Measurements from ENCODE around the gene IFI44L. TPM values are rescaled to one million over a fixed set of nuclear protein-coding genes. Genes with fewer than 3 reads are reported as not detected.

Gene IFI44L
- total and polyA plus RNA-seq, 2 donors, result 30.9 to 49.1 TPM

DNA sequence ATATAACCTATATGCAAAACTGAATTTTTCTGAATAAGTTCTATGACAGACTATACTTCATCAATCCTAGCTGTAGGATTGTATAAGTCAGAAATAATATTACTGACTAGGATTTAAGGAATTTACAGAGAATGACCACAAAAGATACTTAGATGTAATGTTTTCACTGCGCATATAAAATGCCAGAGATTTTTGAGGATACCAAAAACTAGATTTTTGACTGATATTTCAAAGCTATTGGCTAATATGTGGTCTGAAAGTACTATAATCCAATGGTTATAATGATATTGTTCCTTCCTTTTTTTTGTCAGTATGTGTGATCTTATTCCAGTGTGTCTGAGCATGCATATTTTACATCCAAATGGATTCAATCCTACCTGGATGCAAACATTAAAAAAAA is 17.0 kb upstream of the IFI44L start:
- Histone ChIP-seq H3K4me3 (ENCODE audit: low read length in 2 of 2) (no peak overlapping the region), H3K27ac (ENCODE audit: low read depth in 1 of 2, low read length in 1 of 2) (no peak overlapping the region), H3K4me1 (ENCODE audit: control insufficient read depth in 2 of 2, insufficient read depth in 2 of 2, low read length in 2 of 2) (peaks cover 0 to 4% of the 10 kb centered on the region in 2 donors), H3K27me3 (ENCODE audit: control insufficient read depth in 2 of 2, insufficient read depth in 1 of 2, low read length in 1 of 2) (no peaks in the 10 kb centered on the region), H3K9me3 (ENCODE audit: control insufficient read depth in 2 of 2, insufficient read depth in 1 of 2, low read length in 1 of 2) (no peaks in the 10 kb centered on the region), H3K36me3 (ENCODE audit: control insufficient read depth in 2 of 2, insufficient read depth in 2 of 2, low read length in 1 of 2) (no peaks in the 10 kb centered on the region)
- 94% methylated on average over 1 of the region's 1 CpG for WGBS
- no peak for DNase-seq (ENCODE audit: low read depth in 6 of 9, low spot score in 9 of 9)

DNA sequence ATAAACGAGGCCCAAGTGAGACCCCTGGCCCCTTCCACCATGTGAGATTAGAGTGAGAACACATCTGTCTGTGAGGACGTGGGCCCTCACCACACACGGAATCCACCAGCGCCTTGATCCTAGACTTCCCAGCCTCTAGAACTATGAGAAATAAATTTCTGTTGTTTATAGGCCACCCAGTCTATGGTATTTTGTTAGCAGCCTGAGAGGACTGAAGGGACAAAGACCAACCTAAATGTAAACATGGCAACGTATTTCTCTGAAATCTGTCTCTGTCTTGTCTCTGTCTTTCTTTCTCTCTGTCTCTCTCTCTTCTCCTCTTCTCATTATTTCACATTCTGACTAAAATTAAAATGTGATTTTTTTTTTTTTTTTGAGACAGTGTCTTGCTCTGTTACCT is 15.6 kb upstream of the IFI44L start:
- 96% methylated on average over 5 of the region's 5 CpGs for WGBS
- no peaks in the 10 kb centered on the region for H3K9me3 ChIP-seq (ENCODE audit: control insufficient read depth in 2 of 2, insufficient read depth in 1 of 2, low read length in 1 of 2)
- H3K27me3 ChIP-seq (ENCODE audit: control insufficient read depth in 2 of 2, insufficient read depth in 1 of 2, low read length in 1 of 2), result no peaks in the 10 kb centered on the region
- no peak overlapping the region for H3K4me3 ChIP-seq (ENCODE audit: low read length in 2 of 2)
- no peak for DNase-seq (ENCODE audit: low read depth in 6 of 9, low spot score in 9 of 9)
- H3K27ac ChIP-seq (ENCODE audit: low read depth in 1 of 2, low read length in 1 of 2), result no peak overlapping the region
- H3K4me1 ChIP-seq (ENCODE audit: control insufficient read depth in 2 of 2, insufficient read depth in 2 of 2, low read length in 2 of 2), result peaks cover 0 to 4% of the 10 kb centered on the region in 2 donors
- H3K36me3 ChIP-seq (ENCODE audit: control insufficient read depth in 2 of 2, insufficient read depth in 2 of 2, low read length in 1 of 2), result no peaks in the 10 kb centered on the region

DNA sequence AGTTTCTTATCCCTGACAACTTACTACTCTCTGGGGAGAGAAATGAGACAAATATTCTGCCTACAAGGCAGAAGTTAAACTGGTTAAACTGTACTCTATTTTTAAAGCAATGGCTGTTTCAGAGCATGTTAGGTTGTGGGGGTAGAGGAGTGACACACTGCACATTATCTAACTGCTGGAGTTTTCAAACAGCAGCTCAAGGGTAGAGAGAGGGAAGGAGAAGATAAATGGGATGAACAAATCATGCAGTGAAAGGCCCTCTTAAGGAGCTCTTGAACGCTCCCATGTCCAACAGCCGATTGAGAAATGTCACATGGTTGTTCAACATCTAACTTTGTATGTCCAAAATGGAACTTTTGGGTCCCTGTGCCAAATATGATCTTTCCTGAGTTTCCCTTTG is 14.0 kb upstream of the IFI44L start:
- no peak overlapping the region for H3K4me3 ChIP-seq (ENCODE audit: low read length in 2 of 2)
- H3K9me3 ChIP-seq (ENCODE audit: control insufficient read depth in 2 of 2, insufficient read depth in 1 of 2, low read length in 1 of 2), result no peaks in the 10 kb centered on the region
- no peak overlapping the region for H3K27ac ChIP-seq (ENCODE audit: low read depth in 1 of 2, low read length in 1 of 2)
- peaks cover 0 to 4% of the 10 kb centered on the region in 2 donors for H3K4me1 ChIP-seq (ENCODE audit: control insufficient read depth in 2 of 2, insufficient read depth in 2 of 2, low read length in 2 of 2)
- H3K36me3 ChIP-seq (ENCODE audit: control insufficient read depth in 2 of 2, insufficient read depth in 2 of 2, low read length in 1 of 2), result no peaks in the 10 kb centered on the region
- 98% methylated on average over 2 of the region's 2 CpGs for WGBS
- no peak for DNase-seq (ENCODE audit: low read depth in 6 of 9, low spot score in 9 of 9)
- H3K27me3 ChIP-seq (ENCODE audit: control insufficient read depth in 2 of 2, insufficient read depth in 1 of 2, low read length in 1 of 2), result no peaks in the 10 kb centered on the region

DNA sequence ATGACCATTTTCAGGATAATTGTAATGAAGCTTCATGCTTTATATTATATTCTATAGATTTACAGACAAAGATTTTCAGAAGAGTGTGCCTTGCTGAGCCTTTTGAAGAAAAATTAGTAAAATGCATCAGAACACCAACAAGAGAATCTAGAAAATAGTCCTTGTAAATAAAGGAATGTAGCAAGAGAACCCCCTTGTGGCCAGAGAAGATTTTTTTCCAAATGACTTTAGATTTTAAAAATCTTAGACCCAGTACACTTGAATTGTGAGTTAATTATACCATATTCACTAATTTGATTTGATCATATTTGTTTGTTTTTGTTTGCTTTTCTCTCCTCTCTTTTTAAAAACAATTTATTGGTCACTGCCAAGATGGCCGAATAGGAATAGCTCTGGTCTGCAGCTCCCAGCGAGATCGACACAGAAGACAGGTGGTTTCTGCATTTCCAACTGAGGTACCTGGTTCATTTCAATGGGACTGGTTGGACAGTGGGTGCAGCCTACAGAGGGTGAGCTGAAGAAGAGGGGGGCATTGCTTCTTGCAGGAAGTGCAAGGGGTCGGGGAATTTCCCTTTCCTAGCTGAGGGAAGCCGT is 12.8 kb upstream of the IFI44L start:
- Histone ChIP-seq H3K4me3 (ENCODE audit: low read length in 2 of 2) (no peak overlapping the region), H3K27ac (ENCODE audit: low read depth in 1 of 2, low read length in 1 of 2) (no peak overlapping the region), H3K9me3 (ENCODE audit: control insufficient read depth in 2 of 2, insufficient read depth in 1 of 2, low read length in 1 of 2) (no peaks in the 10 kb centered on the region), H3K27me3 (ENCODE audit: control insufficient read depth in 2 of 2, insufficient read depth in 1 of 2, low read length in 1 of 2) (no peaks in the 10 kb centered on the region), H3K4me1 (ENCODE audit: control insufficient read depth in 2 of 2, insufficient read depth in 2 of 2, low read length in 2 of 2) (peaks cover 0 to 4% of the 10 kb centered on the region in 2 donors), H3K36me3 (ENCODE audit: control insufficient read depth in 2 of 2, insufficient read depth in 2 of 2, low read length in 1 of 2) (no peaks in the 10 kb centered on the region)
- no peak for DNase-seq (ENCODE audit: low read depth in 6 of 9, low spot score in 9 of 9)
- 96% methylated on average over 5 of the region's 5 CpGs for WGBS

DNA sequence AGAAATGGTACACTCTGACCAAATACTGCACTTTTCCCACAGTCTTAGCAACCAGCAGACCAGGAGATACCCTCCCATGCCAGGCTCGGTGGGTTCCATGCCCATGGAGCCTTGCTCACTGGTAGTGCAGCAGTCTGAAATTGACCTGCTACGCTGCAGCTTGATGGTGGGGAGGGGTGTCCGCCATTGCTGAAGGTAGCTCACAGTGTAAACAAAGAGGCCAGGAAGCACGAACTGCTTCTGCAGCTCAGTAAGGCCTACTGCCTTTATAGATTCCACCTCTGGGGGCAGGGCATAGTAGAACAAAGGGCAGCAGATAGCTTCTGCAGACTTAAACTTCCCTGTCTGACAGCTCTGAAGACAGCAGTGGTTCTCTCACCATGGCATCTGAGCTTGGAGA is 12.3 kb upstream of the IFI44L start:
- no peaks in the 10 kb centered on the region for H3K27me3 ChIP-seq (ENCODE audit: control insufficient read depth in 2 of 2, insufficient read depth in 1 of 2, low read length in 1 of 2)
- H3K4me3 ChIP-seq (ENCODE audit: low read length in 2 of 2), result no peak overlapping the region
- no peaks in the 10 kb centered on the region for H3K36me3 ChIP-seq (ENCODE audit: control insufficient read depth in 2 of 2, insufficient read depth in 2 of 2, low read length in 1 of 2)
- peaks cover 0 to 4% of the 10 kb centered on the region in 2 donors for H3K4me1 ChIP-seq (ENCODE audit: control insufficient read depth in 2 of 2, insufficient read depth in 2 of 2, low read length in 2 of 2)
- H3K27ac ChIP-seq (ENCODE audit: low read depth in 1 of 2, low read length in 1 of 2), result no peak overlapping the region
- 83% methylated on average over 4 of the region's 4 CpGs for WGBS
- H3K9me3 ChIP-seq (ENCODE audit: control insufficient read depth in 2 of 2, insufficient read depth in 1 of 2, low read length in 1 of 2), result no peaks in the 10 kb centered on the region
- DNase-seq (ENCODE audit: low read depth in 6 of 9, low spot score in 9 of 9), result peak in 1 of 9 donors; percentile 18

DNA sequence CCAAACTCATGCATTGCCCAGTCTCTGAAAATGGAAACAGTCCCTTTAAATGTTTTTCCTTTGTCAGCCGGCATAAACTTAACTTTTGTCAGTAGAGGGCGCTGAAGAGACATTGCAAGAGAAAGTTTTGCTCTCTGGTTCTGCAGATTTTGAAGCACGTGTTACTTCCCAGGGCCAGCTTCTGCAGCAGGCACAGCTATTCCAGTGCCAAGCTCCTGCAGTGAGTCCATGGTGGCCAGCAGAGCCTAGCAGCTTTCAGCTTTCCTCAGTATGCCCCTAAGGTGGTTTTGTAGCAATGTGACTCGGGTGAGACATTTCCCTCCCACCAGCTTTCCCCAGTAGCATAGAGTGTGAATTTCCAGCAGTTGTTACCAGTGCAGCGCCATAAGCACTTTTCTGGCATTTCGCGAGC is 2.6 kb upstream of the IFI44L start:
- peak; percentile 37 to 92 (median 71) for DNase-seq (ENCODE audit: low read depth in 6 of 9, low spot score in 9 of 9)

DNA sequence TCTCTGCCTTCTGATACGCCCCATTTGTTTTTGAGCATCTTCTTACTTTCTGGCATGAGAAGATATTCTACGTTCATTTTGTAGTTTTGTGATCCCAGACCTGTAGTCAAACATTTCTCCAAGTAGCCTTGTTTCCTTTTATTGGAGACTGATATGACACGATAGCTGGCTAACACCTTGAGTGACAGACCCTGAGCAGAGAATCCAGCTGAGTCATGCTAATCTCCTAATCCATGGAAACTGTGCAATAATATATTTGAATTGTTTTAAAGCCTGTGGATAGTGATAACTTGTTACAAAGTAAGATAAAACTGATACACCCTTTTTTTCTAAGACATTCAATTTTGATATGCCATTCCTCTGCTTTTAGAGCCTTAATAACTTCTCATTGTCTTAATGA is 1.2 kb upstream of the IFI44L start:
- H3K27ac ChIP-seq (ENCODE audit: low read depth in 1 of 2, low read length in 1 of 2), result no peak overlapping the region
- DNase-seq (ENCODE audit: low read depth in 6 of 9, low spot score in 9 of 9), result no peak
- H3K36me3 ChIP-seq (ENCODE audit: control insufficient read depth in 2 of 2, insufficient read depth in 2 of 2, low read length in 1 of 2), result no peaks in the 10 kb centered on the region
- no peaks in the 10 kb centered on the region for H3K9me3 ChIP-seq (ENCODE audit: control insufficient read depth in 2 of 2, insufficient read depth in 1 of 2, low read length in 1 of 2)
- WGBS, result 65% methylated on average over 3 of the region's 3 CpGs
- peaks cover 0 to 11% of the 10 kb centered on the region in 2 donors for H3K4me1 ChIP-seq (ENCODE audit: control insufficient read depth in 2 of 2, insufficient read depth in 2 of 2, low read length in 2 of 2)
- H3K27me3 ChIP-seq (ENCODE audit: control insufficient read depth in 2 of 2, insufficient read depth in 1 of 2, low read length in 1 of 2), result no peaks in the 10 kb centered on the region
- H3K4me3 ChIP-seq (ENCODE audit: low read length in 2 of 2), result no peak overlapping the region

More for the DNA sequence above, 2.6 kb upstream of the IFI44L start:
- no peaks in the 10 kb centered on the region for H3K36me3 ChIP-seq (ENCODE audit: control insufficient read depth in 2 of 2, insufficient read depth in 2 of 2, low read length in 1 of 2)
- WGBS, result 44% methylated on average over 7 of the region's 7 CpGs
- H3K27me3 ChIP-seq (ENCODE audit: control insufficient read depth in 2 of 2, insufficient read depth in 1 of 2, low read length in 1 of 2), result no peaks in the 10 kb centered on the region
- peaks cover 0 to 11% of the 10 kb centered on the region in 2 donors for H3K4me1 ChIP-seq (ENCODE audit: control insufficient read depth in 2 of 2, insufficient read depth in 2 of 2, low read length in 2 of 2)
- H3K4me3 ChIP-seq (ENCODE audit: low read length in 2 of 2), result no peak overlapping the region
- no peak overlapping the region for H3K27ac ChIP-seq (ENCODE audit: low read depth in 1 of 2, low read length in 1 of 2)
- no peaks in the 10 kb centered on the region for H3K9me3 ChIP-seq (ENCODE audit: control insufficient read depth in 2 of 2, insufficient read depth in 1 of 2, low read length in 1 of 2)

DNA sequence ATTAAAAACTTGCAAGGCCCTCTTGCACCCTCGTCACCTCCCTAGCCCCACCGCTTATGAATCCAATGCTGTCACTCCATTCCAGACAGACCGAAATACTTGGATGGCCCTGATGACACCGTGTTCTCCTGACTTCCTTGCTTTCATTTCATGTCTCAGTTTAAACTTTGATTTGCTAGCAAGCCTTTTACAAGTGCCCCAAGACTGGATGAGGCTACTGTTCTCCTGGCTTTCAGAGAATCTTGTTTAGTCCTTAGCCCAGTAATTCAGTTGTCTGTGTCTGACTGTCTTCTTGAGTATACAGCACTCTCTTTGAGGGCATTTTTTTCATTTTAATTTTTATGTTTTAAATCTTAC is 824 bp upstream of the IFI44L start:
- Histone ChIP-seq H3K4me3 (ENCODE audit: low read length in 2 of 2) (no peak overlapping the region), H3K27ac (ENCODE audit: low read depth in 1 of 2, low read length in 1 of 2) (peak overlapping the region; percentile 33 to 66), H3K4me1 (ENCODE audit: control insufficient read depth in 2 of 2, insufficient read depth in 2 of 2, low read length in 2 of 2) (peaks cover 0 to 11% of the 10 kb centered on the region in 2 donors), H3K9me3 (ENCODE audit: control insufficient read depth in 2 of 2, insufficient read depth in 1 of 2, low read length in 1 of 2) (no peaks in the 10 kb centered on the region), H3K27me3 (ENCODE audit: control insufficient read depth in 2 of 2, insufficient read depth in 1 of 2, low read length in 1 of 2) (no peaks in the 10 kb centered on the region), H3K36me3 (ENCODE audit: control insufficient read depth in 2 of 2, insufficient read depth in 2 of 2, low read length in 1 of 2) (no peaks in the 10 kb centered on the region)
- 89% methylated on average over 4 of the region's 4 CpGs for WGBS
- DNase-seq (ENCODE audit: low read depth in 6 of 9, low spot score in 9 of 9), result peak in 1 of 9 donors; percentile 9

DNA sequence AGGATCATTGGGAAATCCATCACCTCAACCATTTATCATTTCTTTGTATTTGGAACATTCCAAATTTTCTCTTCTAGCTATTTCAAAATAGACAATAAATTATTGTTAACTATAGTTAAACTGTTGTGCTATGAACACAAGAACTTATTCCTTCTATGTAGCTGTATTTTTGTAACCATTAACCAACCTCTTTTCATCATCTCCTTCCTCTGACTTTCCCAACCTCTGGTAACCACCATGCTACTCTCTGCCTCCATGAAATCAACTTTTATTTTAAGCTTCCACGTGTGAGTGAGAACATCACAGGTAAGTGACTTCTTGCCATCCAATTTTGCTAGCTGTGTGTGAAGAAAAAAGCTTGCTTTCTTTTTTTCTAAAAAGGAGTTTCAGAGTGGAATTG is 418 bp downstream of the IFI44L start:
- Histone ChIP-seq H3K4me3 (ENCODE audit: low read length in 2 of 2) (peak overlapping the region; percentile 24 to 28), H3K36me3 (ENCODE audit: control insufficient read depth in 2 of 2, insufficient read depth in 2 of 2, low read length in 1 of 2) (no peaks in the 10 kb centered on the region), H3K27ac (ENCODE audit: low read depth in 1 of 2, low read length in 1 of 2) (peak overlapping the region; percentile 66 to 67), H3K9me3 (ENCODE audit: control insufficient read depth in 2 of 2, insufficient read depth in 1 of 2, low read length in 1 of 2) (no peaks in the 10 kb centered on the region), H3K27me3 (ENCODE audit: control insufficient read depth in 2 of 2, insufficient read depth in 1 of 2, low read length in 1 of 2) (no peaks in the 10 kb centered on the region), H3K4me1 (ENCODE audit: control insufficient read depth in 2 of 2, insufficient read depth in 2 of 2, low read length in 2 of 2) (peaks cover 0 to 11% of the 10 kb centered on the region in 2 donors)
- DNase-seq (ENCODE audit: low read depth in 6 of 9, low spot score in 9 of 9), result peak in 1 of 9 donors; percentile 21
- 0% methylated on average over 1 of the region's 1 CpG for WGBS

Data from thymus (tissue), 11 donors.